AG04450 (cell line): ENCODE data around the gene OSMR. TPM values are rescaled to one million over a fixed set of nuclear protein-coding genes. Genes with fewer than 3 reads are reported as not detected.

Source experiments
- CTCF ChIA-PET: fragments of 300-600, 350-600 bp; formaldehyde crosslinking; extraction: SDS; loops from one replicate; lab custom pipeline; 2022; ENCODE audit warnings: antibody characterized with exemption, inconsistent platforms; lab: Charles Lee
- POLR2A ChIA-PET: fragments of 350-600 bp; formaldehyde crosslinking; extraction: SDS; loops from one replicate; lab custom pipeline; 2021; ENCODE audit warnings: antibody characterized with exemption, inconsistent platforms; lab: Yijun Ruan, JAX
- DNase-seq: peaks from one replicate; pipeline ENCODE4 v3.0.0-alpha.2; 2011; ENCODE audit warnings: low read depth, low spot score
- H3K27ac ChIP-seq: one replicate; pipeline ENCODE4 v1.5.1; 2012; ENCODE audit warnings: low read depth, low read length, control low read depth
- H3K27me3 ChIP-seq: one replicate; pipeline ENCODE4 v1.6.0; 2012; ENCODE audit warnings: low read length; ENCODE audit not compliant: control insufficient read depth, insufficient read depth
- H3K4me3 ChIP-seq: 2 replicates; pipeline ENCODE4 v1.5.1; 2011; ENCODE audit warnings: mild to moderate bottlenecking, low read depth, low read length, control low read depth
- H3K9me3 ChIP-seq: 2 replicates; pipeline ENCODE4 v1.5.1; 2012; ENCODE audit warnings: low read length; ENCODE audit not compliant: control insufficient read depth, insufficient read depth
- polyA plus RNA-seq: library from polyadenylated mRNA; depleted of rRNA; stranded (reverse); fragments of >200 nt; gene quantifications from 2 replicates; pipeline ENCODE4 v1.2.3, GENCODE V29; 2011
- TF ChIP-seq, protein P1 (sequence below): IDR thresholded peaks from 2 replicates; pipeline ENCODE4 v1.5.1; 2011; ENCODE audit warnings: low read depth, low read length, control low read depth, inconsistent platforms

The OSMR gene
- polyA plus RNA-seq, 1 experiment, result 100 TPM

DNA sequence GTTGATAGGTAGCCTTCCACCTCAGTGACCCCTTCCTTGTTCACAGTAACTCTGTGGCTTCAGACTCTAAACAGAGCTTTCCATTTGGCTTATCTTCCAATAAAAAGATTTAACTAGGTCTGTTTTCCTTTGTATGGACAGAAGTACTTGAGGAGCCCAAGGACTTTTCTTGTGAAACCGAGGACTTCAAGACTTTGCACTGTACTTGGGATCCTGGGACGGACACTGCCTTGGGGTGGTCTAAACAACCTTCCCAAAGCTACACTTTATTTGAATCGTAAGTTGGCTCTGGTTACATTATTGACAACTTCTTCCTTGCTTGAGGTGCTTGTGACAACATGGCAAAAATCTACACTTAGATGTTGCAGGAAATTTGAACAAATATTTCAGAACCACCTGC lies 39.4 kb downstream of the OSMR start:
- CTCF ChIA-PET, result no interaction called here
- Histone ChIP-seq H3K9me3 (no peaks in the 10 kb centered on the region), H3K27me3 (no peaks in the 10 kb centered on the region), H3K4me3 (no peak overlapping the region), H3K27ac (no peak overlapping the region)
- DNase-seq, result no peak
- POLR2A ChIA-PET, result interaction anchor here (0.6 kb wide), 1 partner anchor 40 kb away, joined by 7 read pairs; no protein-coding TSS in a partner anchor
- TF ChIP-seq, protein P1, sequence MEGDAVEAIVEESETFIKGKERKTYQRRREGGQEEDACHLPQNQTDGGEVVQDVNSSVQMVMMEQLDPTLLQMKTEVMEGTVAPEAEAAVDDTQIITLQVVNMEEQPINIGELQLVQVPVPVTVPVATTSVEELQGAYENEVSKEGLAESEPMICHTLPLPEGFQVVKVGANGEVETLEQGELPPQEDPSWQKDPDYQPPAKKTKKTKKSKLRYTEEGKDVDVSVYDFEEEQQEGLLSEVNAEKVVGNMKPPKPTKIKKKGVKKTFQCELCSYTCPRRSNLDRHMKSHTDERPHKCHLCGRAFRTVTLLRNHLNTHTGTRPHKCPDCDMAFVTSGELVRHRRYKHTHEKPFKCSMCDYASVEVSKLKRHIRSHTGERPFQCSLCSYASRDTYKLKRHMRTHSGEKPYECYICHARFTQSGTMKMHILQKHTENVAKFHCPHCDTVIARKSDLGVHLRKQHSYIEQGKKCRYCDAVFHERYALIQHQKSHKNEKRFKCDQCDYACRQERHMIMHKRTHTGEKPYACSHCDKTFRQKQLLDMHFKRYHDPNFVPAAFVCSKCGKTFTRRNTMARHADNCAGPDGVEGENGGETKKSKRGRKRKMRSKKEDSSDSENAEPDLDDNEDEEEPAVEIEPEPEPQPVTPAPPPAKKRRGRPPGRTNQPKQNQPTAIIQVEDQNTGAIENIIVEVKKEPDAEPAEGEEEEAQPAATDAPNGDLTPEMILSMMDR, result no peak

DNA sequence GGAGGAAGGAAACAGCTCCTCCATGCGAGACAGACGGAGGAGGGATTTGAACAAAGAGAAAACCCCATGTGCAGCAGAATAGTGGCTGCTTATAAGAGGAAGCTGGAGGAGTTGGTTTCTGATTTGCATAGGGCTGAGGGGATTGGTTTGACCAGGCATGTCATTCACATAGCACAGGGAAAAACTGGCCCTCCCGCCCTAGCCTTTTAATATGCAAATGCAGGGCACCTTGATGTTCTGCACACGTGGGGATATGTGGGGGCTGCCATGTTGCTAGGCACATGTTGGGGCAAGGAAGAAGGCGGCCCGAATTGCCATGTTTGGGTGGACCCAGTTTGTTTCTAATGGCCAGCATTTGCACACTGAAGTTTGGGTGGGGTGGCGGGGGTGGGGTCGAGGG lies 42.2 kb downstream of the OSMR start:
- TF ChIP-seq, protein P1, result no peak
- no peak overlapping the region for H3K4me3 ChIP-seq
- DNase-seq, result no peak
- no peak overlapping the region for H3K27ac ChIP-seq
- CTCF ChIA-PET, result no interaction called here
- no peaks in the 10 kb centered on the region for H3K27me3 ChIP-seq
- no peaks in the 10 kb centered on the region; the same call in 1 of the 2 replicates for H3K9me3 ChIP-seq
- POLR2A ChIA-PET, result no interaction called here

DNA sequence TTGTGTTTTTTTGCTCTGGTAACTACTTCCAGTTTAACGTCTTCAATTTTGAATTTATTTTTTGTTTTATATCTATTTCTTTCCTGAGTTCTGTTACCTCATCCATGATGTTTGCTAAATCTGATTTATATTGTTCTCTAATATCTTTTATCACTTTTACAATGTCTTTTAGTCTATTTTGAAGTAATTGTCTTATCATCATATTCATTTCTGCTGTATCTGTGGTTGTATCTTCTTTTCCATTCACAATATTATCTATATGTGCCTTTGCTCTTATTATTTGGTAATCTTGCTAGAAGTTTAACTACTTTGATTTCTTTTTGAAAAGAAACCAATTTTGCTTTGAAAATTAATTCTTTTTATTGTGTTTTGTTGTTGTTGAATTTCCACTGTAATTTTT lies 43.6 kb downstream of the OSMR start:
- Histone ChIP-seq H3K9me3 (no peaks in the 10 kb centered on the region; the same call in 1 of the 2 replicates), H3K4me3 (no peak overlapping the region), H3K27ac (no peak overlapping the region), H3K27me3 (no peaks in the 10 kb centered on the region)
- no peak for DNase-seq
- ChIA-PET CTCF (no interaction called here), POLR2A (no interaction called here)
- TF ChIP-seq, protein P1, result no peak

DNA sequence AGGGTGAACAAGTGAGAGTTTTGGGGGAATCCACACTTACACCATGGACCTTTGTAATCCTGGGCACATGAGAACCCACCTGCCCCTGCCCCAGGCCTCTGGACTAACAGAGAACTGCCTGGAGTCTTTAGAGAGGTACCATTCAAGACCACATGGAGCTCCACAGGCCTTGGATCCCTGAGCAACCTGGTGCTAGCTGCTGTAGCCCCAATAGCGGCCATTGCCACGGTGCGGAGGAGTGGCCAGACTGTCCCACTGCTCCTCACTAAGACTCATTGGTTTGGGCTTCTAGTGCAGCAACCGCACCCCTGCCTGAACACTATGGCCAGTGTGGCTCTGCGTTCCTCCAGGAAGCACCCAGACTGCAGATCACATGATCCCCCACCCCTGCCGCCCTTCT lies 45.8 kb downstream of the OSMR start:
- TF ChIP-seq, protein P1, result no peak
- Histone ChIP-seq H3K4me3 (no peak overlapping the region), H3K9me3 (no peaks in the 10 kb centered on the region; the same call in 1 of the 2 replicates), H3K27me3 (no peaks in the 10 kb centered on the region), H3K27ac (no peak overlapping the region)
- no peak for DNase-seq
- POLR2A ChIA-PET, result no interaction called here
- CTCF ChIA-PET, result no interaction called here

DNA sequence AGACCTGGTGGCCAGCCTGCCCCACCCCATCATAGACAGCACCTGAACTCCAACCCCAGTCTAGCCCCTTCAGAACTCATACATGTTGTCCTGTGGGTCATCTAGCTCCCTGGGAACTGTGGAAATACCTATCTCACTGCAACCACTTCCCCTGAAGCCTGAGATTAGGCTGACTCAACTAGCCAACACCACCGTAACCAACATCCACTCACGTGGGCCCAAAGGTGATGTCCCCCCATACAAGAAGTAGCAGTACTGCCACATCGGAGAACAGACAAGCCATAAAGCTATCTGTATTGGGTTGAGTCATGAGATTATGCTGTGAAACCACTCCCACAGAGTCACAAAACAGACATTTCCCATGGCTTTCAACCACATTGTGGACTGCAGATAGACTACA lies 46.6 kb downstream of the OSMR start:
- CTCF ChIA-PET, result no interaction called here
- TF ChIP-seq, protein P1, result no peak
- Histone ChIP-seq H3K9me3 (no peaks in the 10 kb centered on the region; the same call in 1 of the 2 replicates), H3K27me3 (no peaks in the 10 kb centered on the region), H3K27ac (no peak overlapping the region), H3K4me3 (no peak overlapping the region)
- POLR2A ChIA-PET, result no interaction called here
- no peak for DNase-seq
